Endodermal cell (in vitro differentiated cells): ENCODE data around the gene POP7. TPM values are rescaled to one million over a fixed set of nuclear protein-coding genes. Genes with fewer than 3 reads are reported as not detected.

Experiments used
- DNase-seq: peaks from one replicate; pipeline ENCODE4 v3.0.0-alpha.2; 2017
- H3K27ac ChIP-seq: 2 replicates; pipeline ENCODE4 v1.5.1; 2013; ENCODE audit warnings: mild to moderate bottlenecking, low read depth, low read length, moderate library complexity
- H3K27me3 ChIP-seq: 2 replicates; pipeline ENCODE4 v1.6.1; 2013; ENCODE audit warnings: mild to moderate bottlenecking, low read length, moderate library complexity; ENCODE audit not compliant: insufficient read depth, control insufficient read depth, poor library complexity, severe bottlenecking
- H3K36me3 ChIP-seq: 2 replicates; pipeline ENCODE4 v1.7.0; 2013; ENCODE audit warnings: mild to moderate bottlenecking, low read length, moderate library complexity; ENCODE audit not compliant: control insufficient read depth, insufficient read depth
- H3K4me1 ChIP-seq: one replicate; pipeline ENCODE4 v1.7.0; 2013; ENCODE audit warnings: low read length; ENCODE audit not compliant: control insufficient read depth, insufficient read depth
- H3K4me3 ChIP-seq: 2 replicates; pipeline ENCODE4 v1.5.1; 2013; ENCODE audit warnings: mild to moderate bottlenecking, low read length, moderate library complexity
- H3K9ac ChIP-seq: 2 replicates; pipeline ENCODE4 v1.6.1; 2013; ENCODE audit warnings: mild to moderate bottlenecking, low read length, moderate library complexity; ENCODE audit not compliant: poor library complexity, severe bottlenecking; ENCODE audit errors: extremely low read depth
- H3K9me3 ChIP-seq: 2 replicates; pipeline ENCODE4 v1.6.1; 2013; ENCODE audit warnings: mild to moderate bottlenecking, low read length, moderate library complexity; ENCODE audit not compliant: control insufficient read depth
- H3K27ac Mint-ChIP-seq: 2 replicates; pipeline ENCODE4 v1.8.0; 2020; ENCODE audit warnings: mixed read lengths
- H3K27me3 Mint-ChIP-seq: 2 replicates; pipeline ENCODE4 v1.8.0; 2021; ENCODE audit warnings: mild to moderate bottlenecking, mixed read lengths; ENCODE audit not compliant: insufficient read depth
- H3K36me3 Mint-ChIP-seq: 2 replicates; pipeline ENCODE4 v1.8.0; 2020; ENCODE audit warnings: low read depth, mixed read lengths
- H3K4me1 Mint-ChIP-seq: 2 replicates; pipeline ENCODE4 v1.8.0; 2020; ENCODE audit warnings: mixed read lengths
- H3K4me3 Mint-ChIP-seq: 2 replicates; pipeline ENCODE4 v1.8.0; 2020; ENCODE audit warnings: mild to moderate bottlenecking, moderate library complexity, mixed read lengths
- H3K9me3 Mint-ChIP-seq: 2 replicates; pipeline ENCODE4 v1.8.0; 2020; ENCODE audit warnings: mild to moderate bottlenecking, mixed read lengths
- CTCF ChIP-seq: fragments of 200-600 bp; sonication (generic); conservative IDR thresholded peaks from 2 replicates; pipeline ENCODE4 v1.5.0; 2021; ENCODE audit warnings: antibody characterized with exemption, mild to moderate bottlenecking
- WGBS, 2 experiments: methylation state at CpG; one replicate each; pipeline versions ENCODE4 v1.1.5 to v1.1.7; 2013; ENCODE audit warnings: missing lambda C conversion rate in 2 of 2, mixed read lengths in 1 of 2; ENCODE audit not compliant: insufficient coverage in 1 of 2, insufficient read length in 1 of 2; 5-methylcytosine and 5-hydroxymethylcytosine counted together
- total RNA-seq, 2 donors: library from RNA; stranded (reverse); fragmentation: NEBNext Ultra II Directional in 1 of 2; extraction: Animal tissue kit (Norgen Biotek cat#: 25700) in 1 of 2; gene quantifications; 2 replicates in 1 of 2; 3 replicates in 1 of 2; pipeline ENCODE4 v1.2.1, GENCODE V29; 2021

POP7 gene
- total RNA-seq, 2 donors from 2014 or later, result 51.7 to 59.2 TPM

GRCh38 chr7:100680576-100681271 is 25.2 kb upstream of the POP7 start:
- Histone ChIP-seq H3K4me3 (no peak overlapping the region), H3K36me3 (peaks cover 59% of the 10 kb centered on the region), H3K9ac (no peak overlapping the region), H3K4me1 (no peaks in the 10 kb centered on the region), H3K9me3 (no peaks in the 10 kb centered on the region), H3K27ac (no peak overlapping the region), H3K27me3 (no peaks in the 10 kb centered on the region)
- WGBS, 2 experiments, result 95 to 98% methylated on average over 14 to 18 of the region's 18 CpGs
- no peak overlapping the region for H3K27ac Mint-ChIP-seq
- H3K4me3 Mint-ChIP-seq, result no peak overlapping the region
- TF ChIP-seq CTCF, result no peak
- H3K36me3 Mint-ChIP-seq, result peaks cover 38% of the 10 kb centered on the region
- DNase-seq, result no peak
- H3K9me3 Mint-ChIP-seq, result no peaks in the 10 kb centered on the region
- H3K27me3 Mint-ChIP-seq, result no peaks in the 10 kb centered on the region
- peaks cover 5% of the 10 kb centered on the region for H3K4me1 Mint-ChIP-seq

- Histone ChIP-seq H3K9me3 (no peaks in the 10 kb centered on the region), H3K9ac (no peak overlapping the region), H3K27me3 (no peaks in the 10 kb centered on the region), H3K4me3 (no peak overlapping the region), H3K4me1 (no peaks in the 10 kb centered on the region), H3K36me3 (peaks cover 64% of the 10 kb centered on the region), H3K27ac (no peak overlapping the region)
- Mint-ChIP-seq H3K27ac (no peak overlapping the region), H3K4me1 (peaks cover 2% of the 10 kb centered on the region), H3K27me3 (no peaks in the 10 kb centered on the region), H3K4me3 (no peak overlapping the region), H3K9me3 (no peaks in the 10 kb centered on the region), H3K36me3 (peaks cover 37% of the 10 kb centered on the region)
- TF ChIP-seq CTCF, result no peak
- DNase-seq, result no peak
- WGBS, 2 experiments, result 94 to 97% methylated on average over 15 to 29 of the region's 29 CpGs
These were observed 24.3 kb upstream of the POP7 start for GRCh38 chr7:100681491-100682227.

GRCh38 chr7:100682228-100682741 is 23.6 kb upstream of the POP7 start:
- Mint-ChIP-seq H3K9me3 (no peaks in the 10 kb centered on the region), H3K27me3 (no peaks in the 10 kb centered on the region), H3K27ac (no peak overlapping the region), H3K4me3 (no peak overlapping the region), H3K36me3 (peaks cover 34% of the 10 kb centered on the region), H3K4me1 (peaks cover 2% of the 10 kb centered on the region)
- Histone ChIP-seq H3K4me1 (no peaks in the 10 kb centered on the region), H3K9ac (no peak overlapping the region), H3K36me3 (peaks cover 62% of the 10 kb centered on the region), H3K4me3 (no peak overlapping the region), H3K27me3 (no peaks in the 10 kb centered on the region), H3K9me3 (no peaks in the 10 kb centered on the region), H3K27ac (peak overlapping the region; percentile 17)
- WGBS, 2 experiments, result 88 to 89% methylated on average over 3 to 25 of the region's 25 CpGs
- DNase-seq, result peak; percentile 56
- TF ChIP-seq CTCF, result no peak
